GM12878 (cell line): ENCODE results near the gene LILRB3. TPM values are rescaled to one million over a fixed set of nuclear protein-coding genes. Genes with fewer than 3 reads are reported as not detected.

Experiments used
- ATAC-seq: fragments of 200-7000 bp; cut with Tn5 transposase; 3 replicates; pipeline ENCODE4 v1.9.1; 2020; ENCODE audit warnings: mild to moderate bottlenecking, moderate library complexity
- BruUV-seq: library from RNA; stranded (reverse); fragments of 400-500 nt; replicated peaks from 2 replicates; lab custom pipeline; 2021; lab: Mats Ljungman, UMichigan
- CTCF ChIA-PET: fragments of 300-600 bp; sonication (Branson Sonifier 250); formaldehyde crosslinking; extraction: SDS; loops from one replicate; lab custom pipeline; 2021; ENCODE audit warnings: inconsistent platforms; lab: Yijun Ruan, JAX
- POLR2A ChIA-PET: fragments of 350-600 bp; formaldehyde crosslinking; extraction: SDS; loops from one replicate; lab custom pipeline; 2021; ENCODE audit warnings: inconsistent platforms; lab: Charles Lee
- RAD21 ChIA-PET: fragments of 300-600 bp; sonication (Branson Sonifier 250); formaldehyde crosslinking; loops from one replicate; lab custom pipeline; 2023; ENCODE audit warnings: antibody characterized with exemption; ENCODE audit not compliant: unreplicated experiment; lab: Charles Lee
- SMC1A ChIA-PET: fragments of 300-600 bp; sonication (Branson Sonifier 250); formaldehyde crosslinking; loops from one replicate; lab custom pipeline; 2023; ENCODE audit not compliant: unreplicated experiment, uncharacterized antibody; lab: Charles Lee
- DNase-seq: peaks from one replicate; pipeline ENCODE4 v3.0.0-alpha.2; 2011; ENCODE audit warnings: low read depth, low spot score
- FAIRE-seq: peaks from 3 replicates; lab custom pipeline; 2011; peaks lifted over from hg19 to GRCh38; lab: Jason Lieb, UNC
- H2AFZ ChIP-seq: 2 replicates; pipeline ENCODE4 v1.6.0; 2011; ENCODE audit warnings: low read depth, low read length, control low read depth; ENCODE audit not compliant: control insufficient read depth
- H3K27ac ChIP-seq: 2 replicates; pipeline ENCODE4 v1.5.1; 2011; ENCODE audit warnings: control low read depth; ENCODE audit not compliant: control insufficient read depth, insufficient read depth
- H3K27me3 ChIP-seq, 2 experiments: replicated peaks in 1 of 2; 2 replicates each; pipeline versions ENCODE4 v1.6.0 to v1.6.1; 2011; ENCODE audit warnings: low read length in 1 of 2; ENCODE audit not compliant: control insufficient read depth in 2 of 2, insufficient read depth in 2 of 2
- H3K36me3 ChIP-seq, 2 experiments: 2 replicates each; pipeline ENCODE4 v1.5.1; 2011; ENCODE audit warnings: low read length in 1 of 2; ENCODE audit not compliant: control insufficient read depth in 2 of 2, insufficient read depth in 2 of 2
- H3K4me1 ChIP-seq: 2 replicates; pipeline ENCODE4 v1.6.1; 2011; ENCODE audit warnings: mild to moderate bottlenecking, low read length, moderate library complexity, mixed read lengths; ENCODE audit not compliant: control insufficient read depth, insufficient read depth
- H3K4me2 ChIP-seq: 2 replicates; pipeline ENCODE4 v1.6.0; 2011; ENCODE audit warnings: control low read depth; ENCODE audit not compliant: control insufficient read depth, insufficient read depth
- H3K4me3 ChIP-seq: fragments of 200-600 bp; sonication (generic); 2 replicates; pipeline ENCODE4 v1.5.1; 2016
- H3K79me2 ChIP-seq: 2 replicates; pipeline ENCODE4 v1.6.0; 2011; ENCODE audit warnings: low read length; ENCODE audit not compliant: control insufficient read depth, insufficient read depth
- H3K9ac ChIP-seq: 2 replicates; pipeline ENCODE4 v1.8.0; 2011; ENCODE audit warnings: low read length, control low read depth, mixed read lengths; ENCODE audit not compliant: control insufficient read depth, insufficient read depth
- H3K9me3 ChIP-seq: replicated peaks from 3 replicates; pipeline ENCODE4 v1.5.1; 2011; ENCODE audit warnings: mild to moderate bottlenecking, low read length; ENCODE audit not compliant: control insufficient read depth, insufficient read depth
- H4K20me1 ChIP-seq: 2 replicates; pipeline ENCODE4 v1.6.0; 2011; ENCODE audit not compliant: control insufficient read depth, insufficient read depth
- CREM ChIP-seq: IDR thresholded peaks from 2 replicates; pipeline ENCODE4 v1.6.1; 2014; ENCODE audit warnings: antibody characterized with exemption, low read depth
- JUNB ChIP-seq: IDR thresholded peaks from 2 replicates; pipeline ENCODE4 v1.6.1; 2016; ENCODE audit warnings: antibody characterized with exemption, mild to moderate bottlenecking
- LARP7 ChIP-seq: fragments of 450-650 bp; IDR thresholded peaks from 2 replicates; pipeline ENCODE4 v1.6.1; 2017; ENCODE audit warnings: mild to moderate bottlenecking
- MEF2A ChIP-seq: IDR thresholded peaks from 2 replicates; pipeline ENCODE4 v1.6.1; 2011; ENCODE audit warnings: low read depth, mild to moderate bottlenecking, low read length, moderate library complexity; ENCODE audit not compliant: insufficient read depth
- MXI1 ChIP-seq: fragments of 150-350 bp; IDR thresholded peaks from 2 replicates; pipeline ENCODE4 v1.6.1; 2011; ENCODE audit warnings: low read depth, mild to moderate bottlenecking, inconsistent platforms, low read length, improper control_type of control experiment
- PBX3 ChIP-seq: IDR thresholded peaks from 2 replicates; pipeline ENCODE4 v1.6.1; 2011; ENCODE audit warnings: mild to moderate bottlenecking, low read depth, low read length, moderate library complexity; ENCODE audit not compliant: insufficient replicate concordance
- RCOR1 ChIP-seq: conservative IDR thresholded peaks from 2 replicates; pipeline ENCODE4 v1.6.1; 2012; ENCODE audit warnings: low read depth, low read length, improper control_type of control experiment
- SMC3 ChIP-seq: IDR thresholded peaks from 2 replicates; pipeline ENCODE4 v1.6.1; 2011; ENCODE audit warnings: low read length, improper control_type of control experiment, borderline replicate concordance
- STAT3 ChIP-seq: IDR thresholded peaks from 2 replicates; pipeline ENCODE4 v1.6.1; 2011; ENCODE audit warnings: low read depth, low read length, improper control_type of control experiment
- YBX1 ChIP-seq: fragments of 450-650 bp; IDR thresholded peaks from 2 replicates; pipeline ENCODE4 v1.6.1; 2016; ENCODE audit warnings: antibody characterized with exemption
- ZNF622 ChIP-seq: fragments of 450-650 bp; IDR thresholded peaks from 2 replicates; pipeline ENCODE4 v1.6.1; 2017; ENCODE audit warnings: mild to moderate bottlenecking, inconsistent platforms
- WGBS: methylation state at CpG from one replicate; pipeline ENCODE4 v1.1.6; 2016; ENCODE audit warnings: low lambda C conversion rate; ENCODE audit not compliant: insufficient replicate concordance, insufficient coverage; ENCODE audit errors: missing lambda C conversion rate; 5-methylcytosine and 5-hydroxymethylcytosine counted together
- in situ Hi-C: fragments of 300-500 bp; cut with MboI; formaldehyde crosslinking; loops from 9 replicates; pipeline ENCODE4 v1.14.3; 2018; ENCODE audit warnings: mixed read lengths
- intact Hi-C: fragments of 100-400 bp; cut with micrococcal nuclease; formaldehyde crosslinking; loops from one replicate; pipeline ENCODE4 v1.14.2; 2022; ENCODE audit not compliant: unreplicated experiment
- polyA plus RNA-seq, 11 experiments: library from polyadenylated mRNA; depleted of rRNA in 4 of 11; unstranded in 6 of 11; stranded (reverse) in 5 of 11; fragments of >200 nt; fragmentation: Nextera tagmentation in 4 of 11; fragmentation: Illumina TruSeq in 1 of 11; extraction: Ambion mirVana in 4 of 11; extraction: Trizol in 1 of 11; gene quantifications; 1 replicate in 1 of 11; 2 replicates in 10 of 11; pipeline versions ENCODE4 v1.2.1 to v1.2.3, GENCODE V29; 2011 to 2016; ENCODE audit warnings: inconsistent platforms in 2 of 11, missing spikeins in 2 of 11, low read depth in 1 of 11
- total RNA-seq, 4 experiments: library from RNA; depleted of rRNA in 3 of 4; stranded (reverse); fragments of >200 nt in 3 of 4; fragmentation: Illumina TruSeq in 1 of 4; extraction: Trizol in 1 of 4; gene quantifications; 2 replicates each; pipeline versions ENCODE4 v1.2.1 to v1.2.3, GENCODE V29; 2013 to 2021

LILRB3 gene
- total and polyA plus RNA-seq, 10 of the 15 experiments (the other 5 are each of a cell fraction or from before 2014, with no cell fraction given) = 0.04 to 1.1 (median 0.18) TPM; not detected in 1

GRCh38 chr19:54179262-54179852 lies 43.5 kb downstream of the LILRB3 start:
- RAD21 ChIA-PET = no interaction called here
- Histone ChIP-seq H3K79me2 (no peaks in the 10 kb centered on the region), H3K4me1 (no peaks in the 10 kb centered on the region), H3K4me2 (no peak overlapping the region), H4K20me1 (no peaks in the 10 kb centered on the region), H3K9me3 (no peaks in the 10 kb centered on the region), H3K4me3 (no peak overlapping the region), H3K36me3 (peaks cover 0 to 3% of the 10 kb centered on the region in 2 experiments; a peak in 1 of 4 replicates), H2AFZ (no peak overlapping the region), H3K27me3 (no peaks in the 10 kb centered on the region), H3K27ac (no peak overlapping the region), H3K9ac (no peak overlapping the region)
- FAIRE-seq (no peak), ATAC-seq (no peak), DNase-seq (no peak)
- POLR2A ChIA-PET = no interaction called here
- TF ChIP-seq SMC3 (no peak), STAT3 (no peak), RCOR1 (no peak), MEF2A (no peak), YBX1 (no peak), MXI1 (no peak), JUNB (no peak), ZNF622 (no peak), CREM (no peak), PBX3 (no peak), LARP7 (no peak)
- 89% methylated on average over 10 of the region's 10 CpGs for WGBS
- CTCF ChIA-PET = interaction anchor here (0.7 to 1.4 kb wide), 4 partner anchors 9 to 211 kb away, joined by 3 read pairs; partner anchors contain the start of gene MBOAT7
- BruUV-seq = no TSS peak
- SMC1A ChIA-PET = no interaction called here
- intact Hi-C loops (no loop called here), in situ Hi-C loops (no loop called here)
